Measurements from ENCODE around the gene PRMT1.
A peak's percentile ranks its signal among the peaks of the same experiment; 100 is the strongest.
"Not testable (repeated sequence)": the region's sequence is repeated elsewhere in the genome, so short reads cannot be mapped to it uniquely, and the experiment has no call there.

The PRMT1 gene

DNA sequence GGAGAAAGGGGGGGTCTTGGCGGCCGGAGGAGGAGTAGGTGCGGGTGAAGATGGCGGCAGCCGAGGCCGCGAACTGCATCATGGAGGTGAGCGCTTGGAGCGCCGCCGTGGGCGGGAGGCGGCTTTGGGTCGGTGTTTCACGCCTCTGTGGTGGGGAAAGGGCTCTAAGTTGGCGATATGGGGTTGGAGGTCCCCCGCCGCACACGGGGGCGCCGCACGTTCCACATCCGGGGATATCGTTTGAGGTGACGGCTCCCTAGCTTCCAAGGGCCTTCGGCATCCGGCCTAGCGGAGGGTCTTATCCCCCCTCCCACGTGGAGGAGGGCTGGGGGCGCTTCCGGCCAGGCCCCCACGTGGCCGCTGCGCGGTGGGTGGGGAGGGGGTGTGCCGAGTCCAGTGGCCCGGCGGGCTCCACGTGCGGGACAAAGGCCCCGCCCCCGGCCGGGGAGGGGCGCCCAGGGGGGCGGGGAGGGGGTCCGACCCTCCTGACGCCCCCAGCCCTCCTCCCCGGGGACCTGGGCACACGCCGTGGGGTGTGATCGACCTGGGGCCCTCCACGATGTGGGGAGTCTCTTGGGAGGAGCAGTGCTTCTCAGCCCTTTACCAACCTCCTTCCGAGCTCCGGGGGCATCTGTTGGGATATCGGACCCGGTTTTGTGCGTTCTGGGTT, at the start of gene PRMT1:
Gene PRMT1, plus strand, starts transcription at position 41 of the 670 bp plus-strand sequence. Its CDS starts 10 bp downstream, at position 51.
- DNase-seq: no peak

DNA sequence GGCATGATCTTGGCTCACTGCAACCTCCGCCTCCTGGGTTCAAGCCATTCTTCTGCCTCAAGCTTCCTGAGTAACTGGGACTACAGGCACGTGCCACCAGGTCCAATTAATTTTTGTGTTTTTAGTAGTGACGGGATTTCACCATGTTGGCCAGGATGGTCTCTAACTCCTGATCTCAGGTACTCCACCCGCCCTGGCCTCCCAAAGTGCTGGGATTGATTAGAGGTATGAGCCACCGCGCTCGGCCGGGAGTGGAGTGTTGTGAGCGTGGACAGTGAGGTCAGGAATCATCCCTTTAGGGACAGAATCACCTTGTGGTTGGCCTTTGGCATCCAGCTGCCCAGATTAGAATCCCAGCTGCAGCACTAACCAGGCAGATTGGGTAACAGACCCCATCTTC, 47.4 kb upstream of the PRMT1 start:
- DNase-seq: no peak

DNA sequence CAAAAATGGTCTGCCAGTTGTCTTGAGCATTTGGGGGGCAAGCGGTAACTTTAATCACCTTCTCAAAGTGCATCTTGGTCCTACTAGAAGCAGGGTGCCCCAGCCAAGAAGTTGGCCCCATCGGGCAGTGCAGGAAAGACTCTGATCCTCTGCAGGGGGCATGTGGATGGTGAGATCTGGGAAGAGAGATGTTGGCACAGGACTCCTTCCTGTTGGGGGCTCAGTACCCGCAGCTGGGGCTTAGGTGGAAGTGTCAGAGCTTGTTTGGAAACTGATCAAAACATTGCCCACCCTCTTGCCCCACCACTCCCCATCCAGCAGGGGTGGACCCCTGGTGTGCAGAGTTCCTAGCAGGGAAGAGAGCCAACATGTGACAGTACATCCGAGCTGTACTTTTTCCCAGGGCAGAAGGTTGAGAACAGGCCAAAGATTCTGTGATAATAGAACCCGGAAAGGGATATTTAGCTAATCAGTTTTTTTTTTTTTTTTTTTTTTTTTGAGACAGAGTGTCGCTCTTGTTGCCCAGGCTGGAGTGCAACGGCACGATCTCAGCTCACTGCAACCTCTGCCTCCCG, 46.0 kb upstream of the PRMT1 start:
- no peak for DNase-seq

DNA sequence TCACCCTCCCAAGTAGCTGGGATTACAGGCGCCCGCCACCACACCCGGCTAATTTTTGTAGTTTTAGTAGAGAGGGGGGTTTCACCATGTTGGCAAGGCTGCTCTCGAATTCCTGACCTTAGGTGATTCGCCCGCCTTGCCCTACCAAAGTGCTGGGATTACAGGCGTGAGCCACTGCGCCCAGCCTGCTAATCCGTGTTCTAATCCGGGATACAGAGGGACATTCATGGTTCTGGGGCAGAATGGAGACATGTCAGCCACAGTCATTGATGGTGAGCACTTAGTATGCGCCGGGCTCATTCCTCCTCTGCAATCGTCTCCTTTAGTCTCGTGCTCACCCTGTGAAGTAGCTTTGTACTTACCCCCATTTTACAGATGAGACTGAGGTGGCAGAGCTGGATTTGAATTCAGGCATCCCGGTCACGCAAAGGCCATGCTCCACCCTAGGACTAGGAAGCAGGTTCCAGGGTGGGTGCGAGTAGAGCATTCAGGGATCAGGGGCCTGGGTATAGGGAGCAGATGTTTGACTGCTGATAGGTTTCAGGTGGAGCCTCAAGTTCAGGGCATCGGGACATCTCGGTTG, 45.4 kb upstream of the PRMT1 start:
- DNase-seq: no peak

DNA sequence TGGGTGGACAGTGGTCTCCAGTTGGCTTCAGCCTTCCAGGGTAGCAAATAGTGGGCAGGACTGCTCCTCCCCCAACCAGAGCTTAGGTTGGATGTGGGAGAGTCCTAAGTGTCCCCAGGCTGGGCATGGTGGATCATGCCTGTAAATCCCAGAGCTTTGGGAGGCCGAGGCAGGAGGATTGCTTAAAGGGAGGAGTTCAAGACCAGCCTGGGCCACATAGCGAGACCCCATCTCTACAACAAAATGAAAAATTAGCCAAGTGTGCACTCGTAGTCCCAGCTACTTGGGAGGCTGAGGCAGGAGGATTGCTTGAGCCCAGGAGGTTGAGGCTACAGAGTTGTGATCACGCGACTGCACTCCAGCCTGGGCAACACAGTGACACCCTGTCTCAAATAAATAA, 44.5 kb upstream of the PRMT1 start:
- DNase-seq: no peak

DNA sequence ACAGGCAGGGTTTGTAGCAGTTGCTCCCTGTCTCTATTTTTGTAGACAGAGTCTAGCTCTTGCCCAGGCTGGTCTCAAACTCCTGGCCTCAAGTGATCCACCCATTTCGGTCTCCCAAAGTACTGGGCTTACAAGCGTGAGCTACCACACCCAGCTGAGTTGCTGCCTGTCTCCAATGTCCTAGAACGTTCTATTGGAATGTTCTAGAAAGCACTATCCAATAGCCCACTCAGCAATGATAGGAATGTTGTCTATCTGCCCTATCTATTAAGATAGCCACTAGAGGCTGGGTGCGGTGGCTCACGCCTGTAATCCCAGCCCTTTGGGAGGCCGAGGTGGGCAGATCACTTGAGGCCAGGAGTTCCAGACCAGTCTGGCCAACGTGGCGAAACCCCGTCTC, 43.8 kb upstream of the PRMT1 start:
- not testable (repeated sequence) for DNase-seq

DNA sequence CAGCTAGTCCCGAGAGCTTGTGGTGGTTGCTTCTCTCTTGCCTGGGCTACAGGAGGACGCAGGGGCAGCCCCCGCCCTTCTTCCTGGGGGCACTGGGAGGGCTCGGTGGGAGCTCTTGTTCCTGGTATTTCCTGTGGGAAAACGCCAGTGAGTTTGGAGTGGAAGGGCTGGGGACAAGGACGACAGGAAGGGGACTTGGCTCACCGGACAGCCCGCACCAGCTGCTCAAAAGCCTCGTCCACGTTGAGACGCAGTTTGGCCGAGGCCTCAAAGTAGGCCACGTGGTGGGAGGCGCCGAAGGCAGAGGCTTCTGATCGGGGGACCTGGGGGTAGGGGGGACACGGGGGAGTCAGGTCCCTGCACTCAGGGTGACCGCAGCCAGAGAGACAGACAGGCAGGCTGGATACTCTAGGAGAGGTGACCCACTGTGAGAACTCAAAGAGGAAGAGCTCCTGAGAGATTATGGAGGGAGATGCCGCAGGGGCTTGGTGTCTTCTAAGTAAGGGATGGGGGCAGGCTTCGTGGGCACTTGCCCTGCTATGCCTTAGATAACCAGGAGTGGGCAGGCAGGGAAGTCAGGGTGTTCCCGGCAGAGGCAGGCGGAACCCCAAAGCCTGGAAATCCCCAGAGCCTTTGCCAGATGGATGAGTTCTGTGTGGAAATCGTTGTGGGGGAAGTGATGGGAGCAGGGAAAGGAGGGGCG, 41.4 kb upstream of the PRMT1 start:
- no peak for DNase-seq

DNA sequence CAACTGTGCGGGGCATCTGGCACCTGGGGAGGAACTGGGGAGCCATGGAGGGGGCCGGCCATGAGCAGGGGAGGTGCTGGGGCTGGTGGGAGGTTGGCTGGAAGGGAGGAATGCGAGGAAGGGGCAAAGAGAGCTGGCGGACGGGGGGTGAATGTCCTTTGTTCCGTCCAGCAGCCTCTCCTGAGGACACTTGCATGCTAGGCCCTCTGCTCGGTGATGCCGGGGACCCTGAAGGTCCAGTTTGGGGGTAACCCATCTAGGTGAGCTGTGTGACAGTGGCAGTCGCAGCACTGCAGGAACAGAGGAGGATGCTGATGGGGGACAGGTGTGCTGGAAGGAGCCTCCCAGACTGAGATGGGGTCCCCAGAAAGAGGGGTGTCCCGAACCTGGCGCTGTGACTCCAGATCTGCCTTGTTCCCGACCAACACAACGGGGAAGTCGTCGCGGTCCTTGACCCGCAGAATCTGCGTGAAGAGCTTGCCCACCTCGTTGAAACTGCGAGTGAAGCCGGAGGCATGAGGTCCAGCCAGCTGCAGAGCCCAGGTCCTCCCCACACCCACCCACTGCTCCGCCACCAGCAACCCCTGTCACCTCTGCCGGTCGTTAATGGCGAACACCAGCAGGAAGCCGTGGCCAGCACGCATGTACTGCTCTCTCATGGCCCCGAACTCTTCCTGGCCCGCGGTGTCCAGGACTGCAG, 40.7 kb upstream of the PRMT1 start:
- no peak for DNase-seq

DNA sequence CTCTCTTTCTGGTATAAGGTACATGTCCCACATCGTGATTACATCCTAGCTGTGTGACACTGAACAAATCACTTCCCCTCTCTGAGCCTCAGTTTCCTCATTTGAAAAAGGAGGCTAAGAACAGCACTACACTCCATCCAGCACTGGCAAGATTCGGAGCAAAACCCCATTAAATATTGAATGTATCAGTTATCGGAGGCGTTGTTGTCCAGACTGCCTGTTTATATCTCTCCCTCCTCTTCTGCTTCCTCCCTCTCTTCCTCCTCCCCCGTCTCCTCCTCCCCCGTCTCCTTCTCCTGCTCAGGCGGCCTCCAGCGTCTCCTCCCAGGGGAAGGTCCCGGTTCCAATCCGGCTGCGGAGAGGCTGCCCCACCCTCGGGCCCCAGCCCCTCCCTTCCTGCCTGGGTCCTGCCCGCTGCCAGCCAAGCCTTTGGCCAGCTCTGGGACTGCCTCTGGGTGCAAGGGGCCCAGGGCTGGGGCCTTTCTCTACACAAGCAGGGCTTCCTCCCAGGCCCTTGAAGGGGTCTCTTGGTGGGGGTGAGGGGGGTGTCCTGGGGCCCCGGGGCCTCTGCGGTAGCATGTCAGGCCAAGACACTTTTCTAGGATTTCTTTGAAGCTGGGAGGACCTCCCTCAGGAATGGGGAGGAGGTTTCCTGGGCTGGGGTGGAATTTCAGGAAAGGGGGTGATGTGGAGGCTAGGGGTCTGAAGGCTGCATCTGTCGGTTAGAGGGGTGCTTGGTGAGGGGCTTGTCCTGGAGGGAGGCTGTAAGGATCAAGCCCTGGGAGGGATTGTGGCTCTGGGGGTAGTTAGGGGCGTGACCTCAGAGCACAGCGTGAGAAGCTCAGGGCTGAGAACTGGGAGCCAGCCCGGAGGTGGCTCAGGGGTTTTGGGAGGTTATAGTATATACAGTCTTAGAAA, 39.0 kb upstream of the PRMT1 start:
- DNase-seq: no peak

DNA sequence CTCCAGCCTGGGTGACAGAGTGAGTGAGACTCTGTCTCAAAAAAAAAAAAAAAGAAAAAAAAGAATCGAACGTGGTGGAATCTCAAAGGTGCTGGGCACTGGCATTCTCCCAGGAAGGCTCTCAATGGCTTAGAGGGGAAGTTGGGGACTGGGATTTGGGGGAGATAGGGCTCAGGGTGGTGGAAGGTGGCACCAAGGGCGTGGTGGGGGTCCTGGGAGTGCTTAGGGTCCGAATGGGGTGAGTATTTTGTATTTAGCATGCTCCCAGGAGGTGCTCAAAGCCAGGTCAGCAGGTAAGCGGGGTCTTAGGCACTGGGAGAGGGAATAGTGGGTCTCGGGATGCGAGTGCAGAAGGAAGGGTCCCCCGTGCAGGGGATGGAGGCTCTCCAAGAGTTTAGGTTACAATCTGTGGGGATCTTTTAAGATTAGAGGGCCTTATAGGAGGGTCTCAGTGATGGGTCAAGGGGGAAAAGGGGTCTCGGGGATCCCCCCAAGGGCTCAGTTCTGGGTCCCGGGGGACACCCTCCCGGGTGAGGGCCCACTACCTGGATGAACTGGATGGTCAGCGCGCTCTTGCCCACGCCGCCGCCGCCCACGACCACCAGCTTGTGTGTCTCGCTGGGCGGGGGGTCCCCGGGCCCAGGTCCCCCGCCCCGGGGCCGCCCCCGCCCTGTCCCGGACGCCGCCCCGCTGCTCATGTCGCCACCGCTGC, 37.5 kb upstream of the PRMT1 start:
- DNase-seq: no peak

DNA sequence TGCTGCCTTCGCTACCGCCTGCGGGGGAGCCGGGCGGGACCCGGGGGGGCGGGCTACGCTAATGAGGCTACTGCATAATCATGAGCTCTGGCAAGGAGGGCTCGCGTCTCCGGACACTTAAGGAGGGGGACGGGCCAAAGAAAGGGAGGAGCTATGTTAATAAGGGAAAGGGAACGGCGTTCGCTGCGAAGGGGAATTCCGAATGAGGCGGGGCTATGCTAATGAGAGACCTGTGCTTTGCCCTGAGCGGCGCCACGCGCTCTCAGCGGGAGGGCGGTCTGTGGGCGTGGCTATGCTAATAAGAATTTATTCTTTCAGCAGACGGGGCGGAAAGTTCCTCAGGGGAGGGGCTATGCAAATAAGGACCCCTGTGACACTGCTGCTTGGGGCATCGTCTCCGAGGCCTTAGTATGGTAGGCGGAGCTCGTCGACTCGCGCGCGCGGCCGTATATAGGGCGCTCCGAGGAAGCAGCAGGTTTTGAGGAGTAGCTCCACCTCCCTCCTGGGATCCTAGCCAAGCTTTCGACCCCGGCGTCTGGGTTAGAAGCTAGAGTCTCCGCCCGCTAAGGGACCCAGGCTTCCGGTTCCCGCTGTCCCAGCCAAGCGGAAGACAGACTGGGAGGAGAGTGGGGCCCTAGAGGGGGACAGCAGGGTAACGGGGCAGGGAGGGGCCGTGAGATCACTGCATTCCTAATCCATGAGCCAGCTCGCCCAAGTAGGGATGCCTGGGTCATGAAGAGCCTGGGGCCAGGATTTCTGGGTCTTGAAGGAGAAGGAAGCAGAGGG, 36.8 kb upstream of the PRMT1 start, which contains the start of gene RRAS:
Gene RRAS, minus strand, starts transcription at position 31 of the 786 bp plus-strand sequence. CDS start 45 bp downstream, outside the sequence.
- DNase-seq: peak; percentile 98

DNA sequence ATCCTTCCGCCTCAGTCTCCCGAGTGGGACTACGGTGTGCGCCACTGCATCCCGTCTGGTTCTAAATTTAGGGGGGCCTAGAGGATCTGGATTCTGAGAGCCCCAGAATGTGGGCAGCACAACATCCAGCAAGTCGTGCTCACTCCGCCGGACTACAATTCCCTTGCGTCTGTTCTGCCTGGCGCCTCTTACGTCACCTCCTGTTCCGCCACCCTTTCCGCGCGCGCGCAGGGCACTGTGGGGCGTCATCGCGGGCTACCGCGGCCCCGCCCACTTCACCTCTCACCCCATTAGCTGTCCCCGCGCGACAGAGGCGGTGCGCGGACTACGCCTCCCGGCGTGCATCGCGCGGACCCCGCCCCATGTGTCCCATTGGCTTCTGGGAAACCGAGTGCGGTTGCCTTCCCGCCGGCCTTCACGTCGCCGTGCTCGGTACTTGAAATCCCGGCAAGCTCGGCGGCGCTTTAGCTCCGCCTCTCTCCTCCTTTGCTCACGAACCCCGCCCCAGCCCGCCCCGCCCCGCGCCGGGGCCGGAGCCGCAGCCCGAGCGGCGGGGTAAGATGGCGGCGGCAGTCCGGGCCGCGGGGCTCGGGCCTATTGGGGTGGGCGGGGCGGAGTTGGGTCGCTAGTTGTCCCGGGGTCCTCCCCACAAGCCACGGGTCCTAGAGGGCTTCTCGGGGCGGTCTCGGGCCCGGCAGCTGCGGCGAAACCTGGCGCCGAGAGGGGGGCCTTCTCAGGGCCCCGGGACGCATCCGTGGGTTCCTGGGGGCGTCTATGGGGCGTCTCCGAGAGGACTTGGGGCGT, 35.2 kb upstream of the PRMT1 start, which contains the start of gene SCAF1:
Gene SCAF1, plus strand, starts transcription at position 522 of the 804 bp plus-strand sequence. CDS start 2,818 bp downstream, outside the sequence.
- DNase-seq: peak; percentile 98

DNA sequence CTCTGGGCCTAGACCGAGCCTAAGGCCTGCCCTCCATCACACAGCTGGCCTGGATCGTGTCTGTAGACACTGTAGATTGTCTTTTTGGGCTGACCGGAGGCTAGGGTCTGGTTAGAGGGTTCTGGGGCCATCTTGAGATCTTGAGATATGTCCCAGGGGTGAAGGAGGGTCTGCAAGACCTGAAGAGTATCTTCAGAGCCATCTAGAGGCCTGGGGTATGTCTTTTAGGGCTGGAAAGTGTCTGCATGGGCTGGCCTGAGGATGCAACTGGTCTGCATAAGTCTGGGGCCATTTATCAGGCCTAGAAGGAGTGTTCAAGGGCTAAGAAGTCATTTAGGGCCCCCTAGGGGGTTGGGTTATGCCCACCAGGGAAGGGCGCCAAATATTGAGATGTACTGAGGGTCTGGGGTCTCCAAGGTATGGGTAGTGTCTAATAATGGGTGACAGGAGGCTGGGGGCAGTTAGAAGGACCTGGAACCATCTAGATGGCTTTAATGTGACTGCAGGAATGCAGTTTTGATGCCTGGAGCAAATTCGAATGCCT, 34.5 kb upstream of the PRMT1 start:
- DNase-seq: no peak

DNA sequence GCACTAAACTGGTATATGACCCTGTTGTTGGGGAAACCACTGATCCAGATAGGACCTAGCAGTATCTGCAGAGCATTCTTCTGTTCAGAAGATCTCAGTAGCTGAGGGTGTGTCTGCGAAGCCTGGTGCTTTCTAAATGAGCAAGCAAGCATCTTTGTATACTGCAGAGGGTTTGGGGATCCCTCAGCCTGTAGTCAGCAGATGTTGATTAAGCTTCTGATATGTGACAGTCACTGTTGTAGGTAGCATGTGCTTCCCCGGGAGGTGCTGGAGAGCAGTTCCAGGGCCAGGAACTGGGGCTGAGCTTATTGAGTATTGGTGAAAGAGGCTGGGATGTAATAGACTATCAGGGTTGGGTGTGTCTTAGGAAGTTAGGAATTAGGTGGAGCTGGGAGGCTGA, 33.6 kb upstream of the PRMT1 start:
- no peak for DNase-seq

DNA sequence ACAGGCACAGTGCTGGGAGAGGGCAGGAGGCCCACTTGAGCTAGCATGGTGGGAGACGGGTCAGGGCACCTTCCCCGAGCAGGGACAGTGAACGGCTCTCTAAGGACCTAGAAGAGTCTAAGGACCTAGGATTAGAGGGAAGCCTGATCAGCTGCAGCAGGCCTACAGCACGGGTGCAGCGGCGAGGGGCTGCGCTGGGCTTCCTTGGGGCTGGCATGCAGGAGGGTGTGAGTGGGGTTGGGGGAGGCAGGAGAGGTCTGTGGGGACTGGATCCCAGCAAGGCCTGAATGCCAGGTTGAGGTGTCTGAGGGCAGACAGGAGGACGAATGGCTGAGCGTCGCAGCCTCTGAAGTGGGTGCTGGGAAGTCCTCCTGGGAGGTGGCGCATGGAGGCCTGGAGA, 31.5 kb upstream of the PRMT1 start:
- DNase-seq: no peak

DNA sequence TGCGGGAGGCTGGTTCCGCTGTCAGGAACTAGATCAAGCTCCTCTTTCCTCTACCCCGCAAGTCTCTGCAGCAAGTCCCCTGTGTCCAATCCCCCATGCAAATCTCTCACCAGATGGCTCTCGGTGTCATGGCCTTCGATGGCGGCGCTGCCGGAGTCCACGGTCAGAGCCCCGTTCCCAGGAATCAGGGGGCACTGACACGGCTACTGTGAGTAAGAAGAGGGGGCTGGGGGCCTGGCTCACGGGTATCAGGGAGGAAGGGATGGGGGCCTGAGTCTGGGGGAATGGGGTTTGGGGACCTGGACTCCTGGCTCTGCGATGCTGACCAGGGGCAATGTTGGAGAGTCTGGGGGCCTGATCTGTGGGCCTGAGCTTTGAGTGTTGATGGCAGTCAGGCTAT, 31.1 kb upstream of the PRMT1 start:
- no peak for DNase-seq

DNA sequence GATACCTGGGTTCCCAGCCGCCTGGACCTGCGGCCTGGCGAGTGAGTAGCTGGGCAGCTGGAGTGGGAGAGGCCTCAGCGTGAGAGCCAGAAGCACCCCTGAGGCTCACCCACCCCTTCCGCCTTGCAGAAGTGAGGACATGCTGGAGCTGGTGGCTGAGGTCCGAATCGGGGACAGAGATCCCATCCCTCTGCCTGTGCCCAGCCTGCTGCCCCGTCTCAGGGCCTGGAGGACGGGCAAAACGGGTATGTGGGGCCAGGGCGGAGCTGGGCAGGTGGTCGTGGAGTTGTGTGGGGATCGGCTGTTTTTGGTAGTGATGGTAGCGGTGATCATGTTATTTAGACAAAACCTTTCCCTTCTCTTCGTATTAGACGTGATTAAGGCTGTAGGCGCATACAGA, 30.5 kb upstream of the PRMT1 start:
- DNase-seq: no peak

DNA sequence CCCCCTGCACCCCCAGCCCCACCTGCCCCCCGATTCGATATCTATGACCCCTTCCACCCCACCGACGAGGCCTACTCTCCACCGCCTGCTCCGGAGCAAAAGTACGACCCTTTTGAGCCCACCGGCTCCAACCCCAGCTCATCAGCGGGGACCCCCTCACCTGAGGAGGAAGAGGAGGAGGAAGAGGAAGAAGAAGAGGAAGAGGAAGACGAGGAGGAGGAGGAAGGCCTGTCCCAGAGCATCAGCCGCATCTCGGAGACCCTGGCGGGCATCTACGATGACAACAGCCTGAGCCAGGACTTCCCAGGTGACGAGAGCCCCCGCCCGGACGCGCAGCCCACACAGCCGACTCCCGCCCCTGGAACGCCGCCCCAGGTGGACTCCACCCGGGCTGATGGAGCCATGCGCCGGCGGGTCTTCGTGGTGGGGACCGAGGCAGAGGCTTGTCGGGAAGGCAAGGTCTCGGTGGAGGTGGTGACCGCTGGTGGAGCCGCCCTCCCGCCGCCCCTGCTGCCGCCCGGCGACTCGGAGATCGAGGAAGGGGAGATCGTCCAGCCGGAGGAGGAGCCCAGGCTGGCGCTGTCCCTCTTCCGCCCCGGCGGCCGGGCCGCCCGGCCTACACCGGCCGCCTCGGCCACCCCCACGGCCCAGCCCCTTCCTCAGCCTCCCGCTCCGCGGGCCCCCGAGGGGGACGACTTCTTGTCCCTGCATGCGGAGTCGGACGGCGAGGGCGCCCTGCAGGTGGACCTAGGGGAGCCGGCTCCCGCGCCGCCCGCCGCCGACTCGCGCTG, 25.8 kb upstream of the PRMT1 start:
- DNase-seq: no peak
